HEK293 (cell line): Measurements from ENCODE around the gene BCAS3.
A peak's percentile ranks its signal among the peaks of the same experiment; 100 is the strongest.
"Not testable (repeated sequence)": the region's sequence is repeated elsewhere in the genome, so short reads cannot be mapped to it uniquely, and the experiment has no call there.

Experiments used
- CTCF ChIA-PET: fragments of 350-600 bp; formaldehyde crosslinking; extraction: SDS; loops from one replicate; lab custom pipeline; 2021; ENCODE audit warnings: antibody characterized with exemption; lab: Yijun Ruan, JAX
- POLR2A ChIA-PET: fragments of 300-600 bp; formaldehyde crosslinking; extraction: SDS; loops from one replicate; lab custom pipeline; 2020; ENCODE audit warnings: antibody characterized with exemption, inconsistent platforms; lab: Yijun Ruan, JAX
- H3K27ac ChIP-seq: fragments of 200-500 bp; sonication (Bioruptor generic); 2 replicates; pipeline ENCODE4 v1.5.1; 2014; ENCODE audit warnings: low read depth, low read length, control low read depth, inconsistent platforms; ENCODE audit errors: extremely low read depth
- H3K36me3 ChIP-seq, 2 experiments: fragments of 200-500 bp in 1 of 2; sonication (Bioruptor generic) in 1 of 2; 1 replicate in 1 of 2; 2 replicates in 1 of 2; pipeline ENCODE4 v1.5.1; 2014 to 2017; ENCODE audit warnings: inconsistent platforms in 2 of 2, low read length in 2 of 2; ENCODE audit not compliant: control insufficient read depth in 2 of 2, insufficient read depth in 1 of 2
- H3K4me1 ChIP-seq: fragments of 200-500 bp; sonication (Bioruptor generic); 2 replicates; pipeline ENCODE4 v1.5.1; 2014; ENCODE audit warnings: mild to moderate bottlenecking, low read length, inconsistent platforms; ENCODE audit not compliant: control insufficient read depth, insufficient read depth
- H3K4me3 ChIP-seq: 2 replicates; pipeline ENCODE4 v1.5.1; 2011; ENCODE audit warnings: low read depth, mild to moderate bottlenecking, control low read depth, low read length, moderate library complexity
- H3K9me3 ChIP-seq: fragments of 200-500 bp; sonication (Bioruptor generic); 2 replicates; pipeline ENCODE4 v1.5.1; 2014; ENCODE audit warnings: low read depth, low read length, inconsistent platforms; ENCODE audit not compliant: control insufficient read depth, insufficient read depth
- BCL11B ChIP-seq: fragments of 450-650 bp; formaldehyde crosslinking; IDR thresholded peaks from 2 replicates; pipeline ENCODE4 v1.5.1; 2016; ENCODE audit warnings: low read depth, missing biosample characterization, missing genetic modification characterization
- KLF10 ChIP-seq: fragments of 450-650 bp; IDR thresholded peaks from 2 replicates; pipeline ENCODE4 v1.5.1; 2018; ENCODE audit warnings: missing biosample characterization, mild to moderate bottlenecking, missing genetic modification characterization
- OSR2 ChIP-seq: fragments of 450-650 bp; formaldehyde crosslinking; IDR thresholded peaks from 2 replicates; pipeline ENCODE4 v1.5.1; 2016; ENCODE audit warnings: missing biosample characterization, missing genetic modification characterization
- SCRT1 ChIP-seq: fragments of 450-650 bp; formaldehyde crosslinking; IDR thresholded peaks from 2 replicates; pipeline ENCODE4 v1.5.1; 2016; ENCODE audit warnings: missing biosample characterization, missing genetic modification characterization, borderline replicate concordance
- SP2 ChIP-seq: fragments of 450-650 bp; formaldehyde crosslinking; IDR thresholded peaks from 2 replicates; pipeline ENCODE4 v1.5.1; 2016; ENCODE audit warnings: missing biosample characterization, missing genetic modification characterization
- SP7 ChIP-seq: fragments of 450-650 bp; formaldehyde crosslinking; IDR thresholded peaks from 2 replicates; pipeline ENCODE4 v1.5.1; 2016; ENCODE audit warnings: missing biosample characterization, missing genetic modification characterization
- ZBTB7A ChIP-seq: fragments of 450-650 bp; formaldehyde crosslinking; IDR thresholded peaks from 2 replicates; pipeline ENCODE4 v1.5.1; 2016; ENCODE audit warnings: low read depth, missing biosample characterization, missing genetic modification characterization
- ZFHX2 ChIP-seq: fragments of 450-650 bp; formaldehyde crosslinking; conservative IDR thresholded peaks from 2 replicates; pipeline ENCODE4 v1.5.1; 2016; ENCODE audit warnings: missing biosample characterization, missing genetic modification characterization
- ZFP37 ChIP-seq: fragments of 450-650 bp; formaldehyde crosslinking; IDR thresholded peaks from 2 replicates; pipeline ENCODE4 v1.5.1; 2016; ENCODE audit warnings: missing biosample characterization, missing genetic modification characterization
- ZNF214 ChIP-seq: fragments of 450-650 bp; formaldehyde crosslinking; IDR thresholded peaks from 2 replicates; pipeline ENCODE4 v1.5.1; 2017; ENCODE audit warnings: missing biosample characterization, mild to moderate bottlenecking, missing genetic modification characterization, borderline replicate concordance
- ZNF239 ChIP-seq: fragments of 450-650 bp; formaldehyde crosslinking; IDR thresholded peaks from 2 replicates; pipeline ENCODE4 v1.5.1; 2016; ENCODE audit warnings: missing biosample characterization, missing genetic modification characterization
- ZNF341 ChIP-seq: fragments of 450-650 bp; formaldehyde crosslinking; IDR thresholded peaks from 2 replicates; pipeline ENCODE4; 2016; ENCODE audit warnings: low read depth, missing biosample characterization, missing genetic modification characterization
- ZNF416 ChIP-seq: fragments of 450-650 bp; formaldehyde crosslinking; IDR thresholded peaks from 2 replicates; pipeline ENCODE4 v1.5.1; 2016; ENCODE audit warnings: missing biosample characterization, missing genetic modification characterization
- ZNF426 ChIP-seq: fragments of 450-650 bp; formaldehyde crosslinking; IDR thresholded peaks from 2 replicates; pipeline ENCODE4 v1.5.1; 2017; ENCODE audit warnings: missing biosample characterization, missing genetic modification characterization, mild to moderate bottlenecking, inconsistent platforms, moderate library complexity
- ZNF521 ChIP-seq: fragments of 450-650 bp; formaldehyde crosslinking; IDR thresholded peaks from 2 replicates; pipeline ENCODE4 v1.5.1; 2017; ENCODE audit warnings: missing biosample characterization, mild to moderate bottlenecking, missing genetic modification characterization
- ZNF548 ChIP-seq: fragments of 450-650 bp; formaldehyde crosslinking; IDR thresholded peaks from 2 replicates; pipeline ENCODE4 v1.5.1; 2016; ENCODE audit warnings: missing biosample characterization, missing genetic modification characterization
- ZNF610 ChIP-seq: fragments of 450-650 bp; formaldehyde crosslinking; IDR thresholded peaks from 2 replicates; pipeline ENCODE4 v1.5.1; 2016; ENCODE audit warnings: missing biosample characterization, missing genetic modification characterization, borderline replicate concordance
- TF ChIP-seq, protein P1 (sequence below): fragments of 450-650 bp; formaldehyde crosslinking; IDR thresholded peaks from 2 replicates; pipeline ENCODE4 v1.5.1; 2016; ENCODE audit warnings: missing biosample characterization, missing genetic modification characterization
- TF ChIP-seq, protein P2 (sequence below): fragments of 450-650 bp; formaldehyde crosslinking; IDR thresholded peaks from 2 replicates; pipeline ENCODE4; 2016; ENCODE audit warnings: missing biosample characterization, missing genetic modification characterization
- TF ChIP-seq, protein P3 (sequence below): fragments of 450-650 bp; formaldehyde crosslinking; IDR thresholded peaks from 2 replicates; pipeline ENCODE4 v1.5.1; 2016; ENCODE audit warnings: missing biosample characterization, missing genetic modification characterization
- TF ChIP-seq, protein P4 (sequence below): fragments of 450-650 bp; formaldehyde crosslinking; IDR thresholded peaks from 2 replicates; pipeline ENCODE4 v1.5.1; 2016; ENCODE audit warnings: missing biosample characterization, missing genetic modification characterization

Gene BCAS3

DNA sequence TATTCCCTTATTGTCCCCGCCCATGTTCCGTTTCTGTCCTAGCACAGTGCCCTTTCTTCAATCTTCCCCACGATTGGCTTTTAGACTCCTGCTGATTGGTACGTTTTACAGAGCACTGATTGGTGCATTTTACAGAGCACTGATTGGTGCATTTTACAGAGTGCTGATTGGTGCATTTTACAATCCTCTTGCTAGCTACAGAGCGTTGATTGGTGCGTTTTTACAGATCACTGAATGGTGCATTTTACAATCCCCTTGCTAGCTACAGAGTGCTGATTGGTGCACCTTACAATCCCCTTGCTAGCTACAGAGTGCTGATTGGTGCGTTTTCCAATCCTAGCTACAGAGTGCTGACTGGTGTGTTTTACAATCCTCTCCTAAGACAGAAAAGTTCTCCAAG is 3.0 kb upstream of the BCAS3 start:
- POLR2A ChIA-PET, H3K27ac ChIP-seq, H3K9me3 ChIP-seq, H3K4me3 ChIP-seq, H3K4me1 ChIP-seq, H3K36me3 ChIP-seq: not testable (repeated sequence)
- CTCF ChIA-PET: interaction anchor here (0.6 kb wide), 1 partner anchor 73 kb away, joined by 3 read pairs; no protein-coding TSS in a partner anchor
- TF ChIP-seq SP2 (tag by site-specific recombination): peak; percentile 54

DNA sequence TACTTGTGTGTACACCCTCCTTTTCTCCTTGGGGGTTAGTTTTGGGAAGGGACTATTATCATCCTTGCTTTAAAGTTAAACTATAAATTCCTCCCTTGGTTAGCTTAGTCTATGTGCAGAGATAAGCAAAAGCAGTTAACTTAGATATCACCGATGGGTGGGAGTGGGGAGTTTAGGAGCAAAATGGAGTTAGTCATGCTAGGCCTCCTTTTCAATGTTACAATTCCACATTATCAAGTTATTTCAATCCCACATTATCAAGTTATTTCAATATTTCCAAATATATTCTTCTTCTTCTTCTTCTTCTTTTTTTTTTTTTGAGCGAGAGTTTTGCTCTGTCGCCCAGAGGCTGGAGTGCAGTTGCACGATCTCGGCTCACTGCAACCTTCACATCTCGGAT is 1.7 kb upstream of the BCAS3 start:
- TF ChIP-seq ZNF521 (tag by site-specific recombination) (no peak), ZNF426 (no peak), KLF10 (tag by site-specific recombination) (no peak), ZFHX2 (tag by site-specific recombination) (no peak)
- TF ChIP-seq, protein P1, sequence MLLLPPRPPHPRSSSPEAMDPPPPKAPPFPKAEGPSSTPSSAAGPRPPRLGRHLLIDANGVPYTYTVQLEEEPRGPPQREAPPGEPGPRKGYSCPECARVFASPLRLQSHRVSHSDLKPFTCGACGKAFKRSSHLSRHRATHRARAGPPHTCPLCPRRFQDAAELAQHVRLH (tag by site-specific recombination): no peak
- POLR2A ChIA-PET: no interaction called here
- H3K36me3 ChIP-seq: peaks cover 3 to 6% of the 10 kb centered on the region in 2 experiments; a peak in 2 of 3 replicates

DNA sequence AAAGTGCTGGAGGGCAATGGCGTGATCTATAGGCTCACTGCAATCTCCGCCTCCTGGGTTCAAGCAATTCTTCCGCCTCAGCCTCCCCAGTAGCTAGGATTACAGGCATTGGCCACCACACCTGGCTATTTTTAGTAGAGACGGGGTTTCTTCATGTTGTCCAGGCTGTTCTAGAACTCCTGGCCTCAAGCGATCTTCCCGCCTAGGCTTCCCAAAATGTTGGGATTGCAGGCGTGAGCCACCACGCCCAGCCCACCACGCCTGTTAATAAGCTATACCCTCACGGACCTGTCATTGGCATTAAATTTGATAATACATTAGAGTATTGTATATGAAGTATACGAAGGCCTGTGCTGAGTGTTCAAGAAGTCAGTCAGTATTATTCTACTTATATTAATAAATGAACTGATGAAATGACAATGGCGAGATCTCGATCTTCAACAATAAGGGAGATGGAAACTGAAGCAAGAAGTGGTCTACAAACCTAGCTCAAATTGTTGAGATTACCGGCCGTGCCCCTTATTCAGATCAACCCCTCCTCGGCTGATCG is 818 bp upstream of the BCAS3 start:
- H3K36me3 ChIP-seq: peaks cover 3 to 6% of the 10 kb centered on the region in 2 experiments; a peak in 2 of 3 replicates
- peaks cover 3% of the 10 kb centered on the region; the same call in 1 of the 2 replicates for H3K4me1 ChIP-seq
- no peaks in the 10 kb centered on the region for H3K9me3 ChIP-seq
- ChIA-PET POLR2A (interaction anchor here (0.9 to 1.6 kb wide), 11 partner anchors 8 to 1389 kb away, joined by 3 to 30 read pairs (median 4); partner anchors contain the start of genes APPBP2 and PPM1D), CTCF (interaction anchor here (0.6 to 1.0 kb wide), 3 partner anchors 43 to 77 kb away, joined by 3 to 5 read pairs (median 4); partner anchors contain the start of gene PPM1D)
- peak overlapping the region; percentile 34; the same call in 1 of the 2 replicates for H3K27ac ChIP-seq
- H3K4me3 ChIP-seq: peak overlapping the region; percentile 71
- TF ChIP-seq SCRT1 (no peak), ZNF214 (tag by site-specific recombination) (no peak), ZNF610 (tag by site-specific recombination) (0 out of 2 replicates have a peak, but pooled peaks have one; percentile 55), ZNF341 (tag by site-specific recombination) (peak; percentile 46; the same call in 1 of the 2 replicates)
- TF ChIP-seq, protein P2, sequence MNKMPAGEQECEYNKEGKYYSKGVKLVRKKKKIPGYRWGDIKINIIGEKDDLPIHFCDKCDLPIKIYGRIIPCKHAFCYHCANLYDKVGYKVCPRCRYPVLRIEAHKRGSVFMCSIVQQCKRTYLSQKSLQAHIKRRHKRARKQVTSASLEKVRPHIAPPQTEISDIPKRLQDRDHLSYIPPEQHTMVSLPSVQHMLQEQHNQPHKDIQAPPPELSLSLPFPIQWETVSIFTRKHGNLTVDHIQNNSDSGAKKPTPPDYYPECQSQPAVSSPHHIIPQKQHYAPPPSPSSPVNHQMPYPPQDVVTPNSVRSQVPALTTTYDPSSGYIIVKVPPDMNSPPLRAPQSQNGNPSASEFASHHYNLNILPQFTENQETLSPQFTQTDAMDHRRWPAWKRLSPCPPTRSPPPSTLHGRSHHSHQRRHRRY (tag by site-specific recombination): no peak
- TF ChIP-seq, all 188 proteins: peak for 2

More for the DNA sequence above, 1.7 kb upstream of the BCAS3 start:
- no peak overlapping the region for H3K4me3 ChIP-seq
- H3K9me3 ChIP-seq: no peaks in the 10 kb centered on the region
- H3K27ac ChIP-seq: no peak overlapping the region
- H3K4me1 ChIP-seq: peaks cover 3% of the 10 kb centered on the region; the same call in 1 of the 2 replicates
- CTCF ChIA-PET: no interaction called here

DNA sequence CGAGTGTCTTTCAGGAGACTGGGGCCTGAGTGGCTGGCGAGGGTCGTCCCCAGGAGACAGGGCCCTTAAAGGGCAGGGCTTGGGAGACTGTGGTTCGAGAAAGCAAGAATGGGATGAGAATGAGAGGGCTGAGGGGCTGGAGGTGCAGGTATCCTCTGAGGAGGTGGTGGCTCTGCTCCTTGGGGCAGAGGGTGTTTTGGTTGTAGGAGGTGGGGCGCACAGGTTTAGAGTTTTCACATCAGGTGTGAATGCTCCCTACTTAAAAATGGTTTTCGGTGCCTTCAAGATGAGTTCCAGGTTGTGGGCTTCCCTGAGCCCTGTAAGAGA is 430 bp downstream of the BCAS3 start:
- H3K27ac ChIP-seq: peak overlapping the region; percentile 13; the same call in 1 of the 2 replicates
- ChIA-PET POLR2A (interaction anchor here (1.0 to 1.6 kb wide), 11 partner anchors 9 to 734 kb away, joined by 3 to 30 read pairs (median 4); partner anchors contain the start of genes APPBP2 and PPM1D), CTCF (interaction anchor here (0.6 to 1.0 kb wide), 2 partner anchors 77 to 342 kb away, joined by 4 read pairs; no protein-coding TSS in a partner anchor)
- H3K4me3 ChIP-seq: peak overlapping the region; percentile 71
- H3K9me3 ChIP-seq: no peaks in the 10 kb centered on the region
- peaks cover 3 to 15% of the 10 kb centered on the region in 2 experiments for H3K36me3 ChIP-seq
- H3K4me1 ChIP-seq: peaks cover 3% of the 10 kb centered on the region; the same call in 1 of the 2 replicates
- 0 out of 2 replicates have a peak, but pooled peaks have one; percentile 29 for TF ChIP-seq ZNF548
- TF ChIP-seq ZFP37 (tag by site-specific recombination): 0 out of 2 replicates have a peak, but pooled peaks have one; percentile 42
- 0 out of 2 replicates have a peak, but pooled peaks have one; percentile 29 for TF ChIP-seq BCL11B (tag by site-specific recombination)
- TF ChIP-seq SP7 (tag by site-specific recombination): peak; percentile 4; the same call in 1 of the 2 replicates
- TF ChIP-seq OSR2 (tag by site-specific recombination): no peak
- TF ChIP-seq, protein P3, sequence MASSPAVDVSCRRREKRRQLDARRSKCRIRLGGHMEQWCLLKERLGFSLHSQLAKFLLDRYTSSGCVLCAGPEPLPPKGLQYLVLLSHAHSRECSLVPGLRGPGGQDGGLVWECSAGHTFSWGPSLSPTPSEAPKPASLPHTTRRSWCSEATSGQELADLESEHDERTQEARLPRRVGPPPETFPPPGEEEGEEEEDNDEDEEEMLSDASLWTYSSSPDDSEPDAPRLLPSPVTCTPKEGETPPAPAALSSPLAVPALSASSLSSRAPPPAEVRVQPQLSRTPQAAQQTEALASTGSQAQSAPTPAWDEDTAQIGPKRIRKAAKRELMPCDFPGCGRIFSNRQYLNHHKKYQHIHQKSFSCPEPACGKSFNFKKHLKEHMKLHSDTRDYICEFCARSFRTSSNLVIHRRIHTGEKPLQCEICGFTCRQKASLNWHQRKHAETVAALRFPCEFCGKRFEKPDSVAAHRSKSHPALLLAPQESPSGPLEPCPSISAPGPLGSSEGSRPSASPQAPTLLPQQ (tag by site-specific recombination): peak; percentile 19; the same call in 1 of the 2 replicates
- peak; percentile 92 for TF ChIP-seq ZBTB7A
- TF ChIP-seq, protein P4, sequence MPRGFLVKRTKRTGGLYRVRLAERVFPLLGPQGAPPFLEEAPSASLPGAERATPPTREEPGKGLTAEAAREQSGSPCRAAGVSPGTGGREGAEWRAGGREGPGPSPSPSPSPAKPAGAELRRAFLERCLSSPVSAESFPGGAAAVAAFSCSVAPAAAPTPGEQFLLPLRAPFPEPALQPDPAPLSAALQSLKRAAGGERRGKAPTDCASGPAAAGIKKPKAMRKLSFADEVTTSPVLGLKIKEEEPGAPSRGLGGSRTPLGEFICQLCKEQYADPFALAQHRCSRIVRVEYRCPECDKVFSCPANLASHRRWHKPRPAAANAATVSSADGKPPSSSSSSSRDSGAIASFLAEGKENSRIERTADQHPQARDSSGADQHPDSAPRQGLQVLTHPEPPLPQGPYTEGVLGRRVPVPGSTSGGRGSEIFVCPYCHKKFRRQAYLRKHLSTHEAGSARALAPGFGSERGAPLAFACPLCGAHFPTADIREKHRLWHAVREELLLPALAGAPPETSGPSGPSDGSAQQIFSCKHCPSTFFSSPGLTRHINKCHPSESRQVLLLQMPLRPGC (tag by site-specific recombination): 0 out of 2 replicates have a peak, but pooled peaks have one; percentile 0
- TF ChIP-seq ZNF239: no peak
- no peak for TF ChIP-seq ZNF416 (tag by site-specific recombination)
